ENCODE results near the gene SEPTIN7. TPM values are rescaled to one million over a fixed set of nuclear protein-coding genes. Genes with fewer than 3 reads are reported as not detected.

The SEPTIN7 gene
- total RNA-seq, 1 experiment from 2014 or later: 140 TPM

DNA sequence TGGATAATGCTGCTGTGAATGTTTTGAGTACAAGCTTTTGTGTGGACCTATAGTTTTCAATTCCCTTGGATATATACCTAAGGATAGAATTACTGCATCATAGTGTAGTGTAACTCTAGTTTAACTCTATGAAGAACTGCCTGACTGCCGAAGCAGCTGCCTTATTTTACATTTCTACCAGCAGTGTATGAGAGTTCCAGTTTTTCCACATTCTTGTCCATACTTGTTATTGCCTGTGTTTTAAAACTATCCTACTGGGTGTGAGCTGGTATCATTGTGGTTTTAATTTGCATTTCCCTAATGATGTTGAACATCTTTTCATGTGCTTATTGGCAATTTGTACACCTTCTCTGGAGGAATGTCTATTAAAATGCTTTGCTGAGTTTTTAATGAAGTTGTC is 15.7 kb downstream of the SEPTIN7 start:
- ATAC-seq (no peak), DNase-seq (ENCODE audit: low read depth, low spot score) (no peak)
- intact Hi-C loops (cut with micrococcal nuclease): no loop called here
- H3K4me2 ChIP-seq (ENCODE audit: low read length): no peak overlapping the region
- H3K9me2 ChIP-seq (ENCODE audit: insufficient read depth): no peaks in the 10 kb centered on the region
- BruUV-seq (replicated peaks): no TSS peak
- no peak for TF ChIP-seq CEBPB (IDR thresholded peaks at IDR 0.05; ENCODE audit: low read depth)
- TF ChIP-seq, protein P1, sequence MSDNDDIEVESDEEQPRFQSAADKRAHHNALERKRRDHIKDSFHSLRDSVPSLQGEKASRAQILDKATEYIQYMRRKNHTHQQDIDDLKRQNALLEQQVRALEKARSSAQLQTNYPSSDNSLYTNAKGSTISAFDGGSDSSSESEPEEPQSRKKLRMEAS (IDR thresholded peaks at IDR 0.05): no peak
- TF ChIP-seq ZNF274 (IDR thresholded peaks at IDR 0.05; ENCODE audit: low read depth, low read length): no peak
- TF ChIP-seq, protein P2, sequence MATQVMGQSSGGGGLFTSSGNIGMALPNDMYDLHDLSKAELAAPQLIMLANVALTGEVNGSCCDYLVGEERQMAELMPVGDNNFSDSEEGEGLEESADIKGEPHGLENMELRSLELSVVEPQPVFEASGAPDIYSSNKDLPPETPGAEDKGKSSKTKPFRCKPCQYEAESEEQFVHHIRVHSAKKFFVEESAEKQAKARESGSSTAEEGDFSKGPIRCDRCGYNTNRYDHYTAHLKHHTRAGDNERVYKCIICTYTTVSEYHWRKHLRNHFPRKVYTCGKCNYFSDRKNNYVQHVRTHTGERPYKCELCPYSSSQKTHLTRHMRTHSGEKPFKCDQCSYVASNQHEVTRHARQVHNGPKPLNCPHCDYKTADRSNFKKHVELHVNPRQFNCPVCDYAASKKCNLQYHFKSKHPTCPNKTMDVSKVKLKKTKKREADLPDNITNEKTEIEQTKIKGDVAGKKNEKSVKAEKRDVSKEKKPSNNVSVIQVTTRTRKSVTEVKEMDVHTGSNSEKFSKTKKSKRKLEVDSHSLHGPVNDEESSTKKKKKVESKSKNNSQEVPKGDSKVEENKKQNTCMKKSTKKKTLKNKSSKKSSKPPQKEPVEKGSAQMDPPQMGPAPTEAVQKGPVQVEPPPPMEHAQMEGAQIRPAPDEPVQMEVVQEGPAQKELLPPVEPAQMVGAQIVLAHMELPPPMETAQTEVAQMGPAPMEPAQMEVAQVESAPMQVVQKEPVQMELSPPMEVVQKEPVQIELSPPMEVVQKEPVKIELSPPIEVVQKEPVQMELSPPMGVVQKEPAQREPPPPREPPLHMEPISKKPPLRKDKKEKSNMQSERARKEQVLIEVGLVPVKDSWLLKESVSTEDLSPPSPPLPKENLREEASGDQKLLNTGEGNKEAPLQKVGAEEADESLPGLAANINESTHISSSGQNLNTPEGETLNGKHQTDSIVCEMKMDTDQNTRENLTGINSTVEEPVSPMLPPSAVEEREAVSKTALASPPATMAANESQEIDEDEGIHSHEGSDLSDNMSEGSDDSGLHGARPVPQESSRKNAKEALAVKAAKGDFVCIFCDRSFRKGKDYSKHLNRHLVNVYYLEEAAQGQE (IDR thresholded peaks at IDR 0.05; ENCODE audit: low read depth): no peak
- no peak for TF ChIP-seq JUND (IDR thresholded peaks at IDR 0.05)
- TF ChIP-seq CBX3 (IDR thresholded peaks at IDR 0.05; ENCODE audit: low read depth): no peak
- no peak for TF ChIP-seq SRF (IDR thresholded peaks at IDR 0.05; ENCODE audit: low read depth)
- no peak for TF ChIP-seq SP1 (IDR thresholded peaks at IDR 0.05; ENCODE audit: low read depth)
- TF ChIP-seq POLR2AphosphoS5 (IDR thresholded peaks at IDR 0.05; ENCODE audit: low read depth, low read length): no peak
- no peak for TF ChIP-seq EGR1 (IDR thresholded peaks at IDR 0.05; ENCODE audit: low read depth)
- TF ChIP-seq YY1 (IDR thresholded peaks at IDR 0.05; ENCODE audit: extremely low read depth, insufficient replicate concordance, low read depth, low read length): no peak
- TF ChIP-seq EZH2phosphoT487 (IDR thresholded peaks at IDR 0.05; ENCODE audit: borderline replicate concordance): no peak
- no peak for TF ChIP-seq POLR2A (IDR thresholded peaks at IDR 0.05; ENCODE audit: borderline replicate concordance, extremely low read depth, insufficient read depth, insufficient read length)
- no peak for TF ChIP-seq TCF7L2 (IDR thresholded peaks at IDR 0.05; ENCODE audit: borderline replicate concordance, extremely low read depth, insufficient read depth, insufficient read length)
- no peak overlapping the region for H3K4me3 ChIP-seq (replicated peaks in 1 of 2; ENCODE audit: low read depth in 1 of 2, low read length in 2 of 2)
- H3K27ac ChIP-seq (ENCODE audit: low read depth, low read length): no peak overlapping the region
- H3K79me2 ChIP-seq (ENCODE audit: insufficient read depth, low read length): peaks cover 99% of the 10 kb centered on the region
- no peaks in the 10 kb centered on the region for H3K4me1 ChIP-seq (ENCODE audit: control insufficient read depth in 1 of 2, insufficient read depth in 2 of 2, low read length in 2 of 2)
- no peaks in the 10 kb centered on the region for H3K9me3 ChIP-seq (ENCODE audit: control insufficient read depth in 1 of 2, insufficient read depth in 1 of 2, low read depth in 1 of 2, low read length in 2 of 2)
- no peak overlapping the region for H2AFZ ChIP-seq (ENCODE audit: low read depth, low read length, poor library complexity, severe bottlenecking)
- H4K20me1 ChIP-seq (ENCODE audit: insufficient read depth): peaks cover 17% of the 10 kb centered on the region; the same call in 1 of the 2 replicates
- H3K9ac ChIP-seq (ENCODE audit: low read length): no peak overlapping the region
- no peaks in the 10 kb centered on the region for H3K36me3 ChIP-seq (ENCODE audit: control insufficient read depth in 1 of 2, insufficient read depth in 2 of 2, low read length in 2 of 2)
- no peaks in the 10 kb centered on the region for H3K27me3 ChIP-seq (ENCODE audit: insufficient read depth, low read length)
- CTCF ChIA-PET: no interaction called here
- RAD21 ChIA-PET (ENCODE audit: low non-redundant PET in 1 of 2, low total read pairs in 2 of 2, uncharacterized antibody in 2 of 2, unreplicated experiment in 2 of 2): no interaction called here
- POLR2A ChIA-PET: no interaction called here

All from HCT116 (cell line).